ENCODE measurements around the gene SH2D6.

SH2D6 gene

GRCh38 chr2:85440729-85441128 is 22.2 kb downstream of the SH2D6 start:
- no peak for DNase-seq

DNA sequence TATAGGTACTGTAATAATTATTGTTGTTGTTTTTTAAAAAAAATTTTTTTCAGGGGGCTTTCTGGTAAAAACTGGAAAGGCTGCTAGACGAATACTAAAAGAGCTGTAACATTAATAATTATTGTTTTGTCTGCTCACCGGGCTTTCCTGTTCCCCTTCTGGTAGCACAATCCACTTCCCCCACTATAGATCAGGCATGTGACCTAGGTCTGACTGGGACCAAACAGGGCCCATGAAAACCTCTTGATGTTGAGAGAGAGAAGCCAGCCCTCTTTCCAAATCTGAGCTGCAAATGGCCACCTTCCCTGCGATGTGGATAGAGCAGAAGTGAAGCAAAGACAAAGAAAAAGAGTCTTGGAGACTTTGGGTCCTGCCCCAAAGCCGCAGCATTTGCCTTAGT is 23.4 kb downstream of the SH2D6 start:
- DNase-seq, result no peak

- DNase-seq, result no peak
These were observed 26.2 kb downstream of the SH2D6 start for GRCh38 chr2:85444629-85445172.

GRCh38 chr2:85445316-85446295 is 27.1 kb downstream of the SH2D6 start:
- DNase-seq, result no peak

DNA sequence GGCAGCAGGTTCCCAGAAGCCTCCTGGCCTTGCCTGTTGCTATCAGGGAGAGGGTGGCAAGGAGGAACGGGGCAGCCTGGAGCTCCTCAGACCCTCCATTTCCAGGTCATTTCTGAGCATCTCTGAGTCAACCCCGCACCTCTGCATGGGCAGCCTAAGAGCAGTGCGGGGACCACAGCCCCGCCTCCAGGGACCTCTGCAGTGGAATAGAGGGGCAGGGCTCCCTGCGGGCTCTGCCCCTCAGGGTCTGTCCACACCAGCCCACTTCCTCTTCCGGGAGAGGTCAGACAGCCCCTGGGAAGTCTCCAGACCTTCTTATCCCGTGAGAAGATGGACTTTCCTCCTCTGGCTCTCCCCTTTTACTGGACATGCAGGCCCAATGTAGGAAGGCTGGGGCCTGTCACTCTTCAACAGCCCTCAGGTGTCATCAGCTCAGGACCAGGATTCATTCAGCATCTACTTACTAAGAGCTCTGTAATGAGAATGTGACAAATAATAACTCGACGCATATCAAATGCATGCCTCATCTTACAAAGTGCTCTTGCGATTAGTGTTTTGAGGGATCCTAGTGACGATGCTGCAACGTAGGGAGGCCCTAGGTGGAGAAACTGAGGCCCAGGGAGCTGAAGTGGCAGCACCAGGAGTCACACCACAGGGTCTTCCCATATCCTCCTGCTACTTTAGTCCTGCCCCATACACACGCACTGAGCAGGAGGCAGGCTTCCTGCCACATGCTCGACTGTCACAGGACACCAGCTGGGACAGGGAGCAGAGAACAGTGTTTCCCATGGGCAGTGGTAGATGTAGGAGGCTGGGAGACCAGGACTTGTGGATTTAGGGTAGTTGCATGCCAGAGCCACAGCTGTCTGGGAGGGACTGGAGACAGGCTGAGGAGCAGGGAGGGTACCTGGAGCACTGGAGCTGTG is 28.0 kb downstream of the SH2D6 start:
- DNase-seq, result no peak

GRCh38 chr2:85447222-85447585 is 28.7 kb downstream of the SH2D6 start:
- no peak for DNase-seq

DNA sequence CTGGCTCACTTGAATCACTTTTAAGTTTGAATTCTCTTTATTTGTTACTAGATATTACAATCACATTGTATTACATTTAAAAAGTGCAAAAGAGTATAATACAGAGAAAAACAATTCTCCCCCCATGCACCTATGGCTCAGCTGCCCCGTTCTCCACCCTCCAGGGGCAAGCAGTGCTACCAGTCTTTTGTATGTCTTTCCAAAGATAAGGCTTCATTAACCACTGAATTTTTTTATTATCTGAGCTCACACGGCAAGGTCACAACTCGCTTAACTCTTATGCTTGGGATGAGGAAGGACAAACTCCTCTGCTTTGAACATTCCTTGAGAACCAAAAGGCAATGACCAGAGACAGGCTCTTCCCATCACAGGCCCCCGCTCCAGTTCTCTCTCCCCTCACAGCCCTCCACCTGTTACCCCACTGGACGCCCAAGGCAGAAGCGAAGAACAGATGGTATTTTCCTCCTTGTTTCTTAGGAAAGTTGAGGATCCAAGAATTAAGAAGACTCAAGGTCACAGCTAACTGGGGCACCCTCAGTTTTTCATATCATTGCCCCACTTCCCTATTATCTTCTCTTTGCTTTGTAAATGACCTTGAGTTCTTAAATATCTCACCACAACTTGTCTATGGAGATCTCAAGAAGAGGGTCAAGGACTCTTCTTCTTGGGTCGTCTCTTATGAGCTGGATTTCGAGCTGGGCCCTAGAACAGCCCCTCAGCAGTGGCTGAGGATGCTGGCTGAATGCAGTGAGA is 30.1 kb downstream of the SH2D6 start:
- no peak for DNase-seq

- no peak for DNase-seq
These were observed 30.7 kb downstream of the SH2D6 start for GRCh38 chr2:85449214-85449588.

GRCh38 chr2:85452237-85452636 is 33.7 kb downstream of the SH2D6 start:
- DNase-seq, result no peak

GRCh38 chr2:85453571-85453970 is 35.1 kb downstream of the SH2D6 start:
- no peak for DNase-seq

- DNase-seq, result no peak
These were observed 37.1 kb downstream of the SH2D6 start for GRCh38 chr2:85455552-85456090.

GRCh38 chr2:85457043-85457442 is 38.5 kb downstream of the SH2D6 start:
- no peak for DNase-seq

DNA sequence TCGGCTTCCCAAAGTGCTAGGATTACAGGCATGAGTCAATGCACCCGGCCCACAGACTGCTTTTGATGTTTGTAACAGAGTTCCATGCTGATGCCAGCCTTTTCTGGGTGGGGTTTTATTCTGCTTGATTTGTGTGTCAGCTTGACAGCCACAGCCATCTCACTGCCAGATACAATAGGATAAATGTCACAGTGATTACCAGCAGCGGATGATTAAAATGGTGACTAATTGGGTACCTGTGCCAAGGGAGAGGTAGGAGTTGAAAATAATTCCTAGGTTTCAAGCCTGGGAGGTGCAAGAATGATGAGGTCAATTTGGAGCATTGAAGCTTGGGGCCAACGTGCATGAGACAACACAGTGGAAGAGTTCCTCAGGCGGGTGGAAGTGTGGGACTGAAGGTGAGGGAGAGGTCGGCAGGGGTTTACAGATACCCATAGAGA is 39.4 kb downstream of the SH2D6 start:
- no peak for DNase-seq

- no peak for DNase-seq
These were observed 40.4 kb downstream of the SH2D6 start for GRCh38 chr2:85458601-85459563.

- no peak for DNase-seq
These were observed 41.3 kb downstream of the SH2D6 start for GRCh38 chr2:85459771-85460170.

- no peak for DNase-seq
These were observed 43.8 kb downstream of the SH2D6 start for GRCh38 chr2:85462322-85462721.

DNA sequence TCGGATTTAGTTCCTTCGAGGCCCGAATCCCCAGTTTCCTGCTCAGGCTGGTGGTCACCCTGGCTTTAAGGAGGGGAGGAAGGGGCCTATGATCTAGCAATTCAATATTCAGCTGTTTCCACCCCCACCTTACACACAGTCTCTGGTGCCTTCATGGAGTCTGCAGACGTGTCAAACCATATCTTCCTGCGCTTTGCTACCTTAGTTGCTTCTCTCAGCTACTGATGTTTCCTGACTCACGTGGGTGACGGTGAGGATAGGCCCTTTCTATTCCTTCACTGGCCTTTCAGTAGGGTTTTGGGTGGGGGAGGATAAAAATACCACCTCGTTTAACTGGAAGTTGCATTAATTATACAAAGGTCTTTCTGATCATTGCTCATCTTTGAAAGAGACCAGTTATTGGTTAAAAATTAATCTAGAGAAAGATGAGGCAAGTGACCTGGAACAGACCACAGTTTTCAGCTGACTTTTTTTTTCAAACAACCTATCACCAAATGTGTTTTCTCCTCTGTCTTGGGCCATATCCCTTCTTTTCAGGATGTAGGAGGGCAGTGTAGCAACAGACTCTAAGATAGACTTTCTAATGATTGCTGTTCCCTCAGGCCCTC is 49.7 kb downstream of the SH2D6 start:
- no peak for DNase-seq

DNA sequence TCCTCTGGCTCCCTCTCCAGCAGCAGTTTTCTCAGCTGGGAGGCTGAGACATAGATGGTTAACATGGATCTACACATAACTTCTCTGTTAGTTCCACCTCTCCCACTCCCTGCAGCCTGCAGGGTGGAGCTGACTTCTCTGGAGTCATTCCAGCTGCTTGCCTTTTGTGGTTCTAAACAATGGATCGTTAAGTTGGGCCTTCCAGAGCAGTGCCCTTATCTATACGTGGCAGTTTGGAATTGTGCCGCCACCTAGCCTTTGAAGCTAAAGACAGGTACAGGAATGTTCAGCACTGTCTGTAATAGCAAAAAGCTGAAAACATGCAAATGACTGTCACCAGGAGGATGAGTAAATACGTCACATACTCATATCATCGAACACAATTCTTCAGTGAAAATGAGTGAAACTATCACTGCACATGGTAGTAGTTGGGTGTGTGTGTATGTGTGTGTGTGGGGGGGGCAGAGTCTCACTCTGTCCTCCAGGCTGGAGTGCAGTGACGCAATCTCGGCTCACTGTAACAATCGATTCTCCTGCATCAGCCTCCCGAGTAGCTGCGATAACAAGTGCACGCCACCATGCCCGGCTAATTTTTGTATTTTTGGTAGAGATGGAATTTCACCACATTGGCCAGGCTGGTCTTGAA is 50.3 kb downstream of the SH2D6 start:
- DNase-seq, result no peak

DNA sequence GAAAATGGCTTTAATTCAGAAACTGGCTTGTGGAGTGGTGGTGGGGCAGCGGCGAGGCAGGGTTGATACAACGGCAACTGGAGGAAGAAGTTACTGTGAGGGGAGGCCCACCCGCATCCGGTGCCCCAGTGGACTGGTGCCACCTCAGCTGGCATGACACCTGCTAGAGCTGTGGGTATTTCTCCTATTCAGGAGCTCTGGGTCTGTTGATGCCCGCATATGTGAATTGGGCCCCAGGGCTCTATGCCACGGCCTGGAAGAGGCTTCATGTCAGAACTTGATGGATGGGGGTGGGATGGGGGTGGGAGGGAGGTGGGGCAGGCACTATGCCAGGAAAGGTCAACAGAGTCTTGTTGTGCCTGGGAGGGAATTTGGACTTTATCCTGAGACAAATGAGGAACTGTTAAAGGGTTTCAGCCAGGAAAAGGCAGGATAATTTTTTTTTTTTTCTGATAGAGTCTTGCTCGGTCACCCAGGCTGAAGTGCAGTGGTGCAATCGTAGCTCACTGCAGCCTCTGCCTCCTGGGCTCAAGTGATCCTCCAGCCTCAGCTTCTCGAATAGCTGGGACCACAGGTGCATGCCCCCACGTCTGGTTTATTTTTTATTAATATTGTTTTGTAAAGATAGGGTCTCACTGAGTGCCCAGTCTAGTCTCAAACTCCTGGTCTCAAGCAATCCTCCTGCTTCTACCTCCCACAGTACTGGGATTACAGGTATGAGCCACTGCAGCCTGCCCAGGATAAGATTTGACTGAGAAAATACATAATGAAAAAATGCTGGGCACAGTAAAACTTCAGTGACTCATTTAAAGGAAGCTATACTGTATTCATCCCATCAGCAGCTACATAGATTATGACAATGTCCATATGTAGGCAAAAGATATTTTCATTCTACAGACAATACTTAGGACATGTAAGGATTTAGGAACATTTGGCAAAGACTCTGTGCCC is 52.6 kb downstream of the SH2D6 start:
- DNase-seq, result no peak
